Measurements from ENCODE around the gene SEMA7A. TPM values are rescaled to one million over a fixed set of nuclear protein-coding genes. Genes with fewer than 3 reads are reported as not detected.

Gene SEMA7A
- total RNA-seq, 4 donors from 2014 or later = 0.20 to 5.6 (median 3.1) TPM

- H3K9me3 ChIP-seq = no peaks in the 10 kb centered on the region
- H3K36me3 ChIP-seq = no peaks in the 10 kb centered on the region
- H3K4me3 ChIP-seq = peak overlapping the region in 2 of 4 donors; percentile 52 to 70
- intact Hi-C loops (cut with DNase I; ENCODE audit: low total_unique reads) (no loop called here), in situ Hi-C loops (cut with MboI; ENCODE audit: low pct_ligation_motif_present in 1 of 4, low pct_unique_long_range_greater_than_20kb in 1 of 4, low sequenced_read_pairs in 3 of 4) (loop anchor here in 2 of 4 donors (25.0 kb wide), 1 partner anchor 388 kb away; no protein-coding TSS in a partner anchor)
- H3K27me3 ChIP-seq = peaks cover 8% of the 10 kb centered on the region
- H3K27ac ChIP-seq = no peak overlapping the region
- 0 to 22% methylated on average over 2 to 11 of the region's 11 CpGs for WGBS, 2 donors (ENCODE audit: low coverage in 1 of 2)
- H3K4me1 ChIP-seq = peaks cover 9 to 19% (median 13%) of the 10 kb centered on the region in 4 donors
- TF ChIP-seq EP300 (IDR thresholded peaks at IDR 0.05; ENCODE audit: low read depth) (no peak), CTCF (IDR thresholded peaks at IDR 0.05) (no peak), POLR2A (IDR thresholded peaks at IDR 0.05) (no peak), POLR2AphosphoS5 (IDR thresholded peaks at IDR 0.05) (no peak)
- no peak for DNase-seq
Measured at GRCh38 chr15:74374648-74375302, 59.0 kb downstream of the SEMA7A start.

DNA sequence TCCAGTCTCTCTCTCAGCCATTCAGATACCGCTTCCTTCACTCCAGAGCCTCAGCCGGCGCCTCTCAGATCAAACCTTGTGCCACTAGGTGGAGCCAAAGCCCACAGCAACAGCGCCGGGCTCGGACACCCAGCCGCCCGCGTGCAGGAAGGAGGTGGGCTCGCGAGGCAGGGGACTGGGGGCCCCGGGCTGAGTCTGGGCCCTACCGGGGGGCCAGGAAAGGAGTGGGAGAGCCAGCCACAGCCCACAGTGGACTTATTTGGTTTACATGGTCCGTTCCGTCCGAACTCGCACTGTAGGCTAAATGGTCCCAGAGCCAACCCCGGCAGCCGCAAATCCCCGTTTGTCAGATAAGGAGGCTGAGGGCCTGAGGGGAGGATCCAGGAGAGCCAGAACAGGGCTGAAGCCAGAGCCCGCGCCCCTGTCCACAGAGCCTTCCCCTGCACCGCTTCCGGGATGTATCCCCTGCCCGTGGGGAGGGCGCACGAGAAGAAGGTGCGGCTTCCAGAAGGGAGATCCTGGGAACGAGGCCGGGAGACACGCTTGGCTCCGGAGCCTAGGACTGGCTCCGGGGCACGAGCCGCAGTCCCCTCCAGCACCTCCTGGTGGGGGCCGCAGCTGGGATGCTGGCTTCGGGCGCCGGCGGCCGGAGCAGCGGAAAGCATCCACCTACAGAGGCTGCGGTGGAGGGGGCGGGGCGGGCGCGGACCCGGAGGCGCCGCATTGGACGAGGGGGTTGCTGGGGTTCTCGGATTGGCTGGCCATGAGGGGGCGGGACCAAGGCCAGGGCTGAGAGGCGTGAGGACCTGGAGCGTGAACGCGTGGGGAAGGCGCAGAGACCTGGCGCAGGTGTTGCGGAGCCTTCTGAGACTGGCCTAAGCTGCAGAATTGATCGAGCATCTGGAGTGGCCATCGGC, 59.8 kb downstream of the SEMA7A start:
- TF ChIP-seq CTCF (IDR thresholded peaks at IDR 0.05) = peak; percentile 80 to 93 (median 83)
- no peak for TF ChIP-seq POLR2A (IDR thresholded peaks at IDR 0.05)
- Histone ChIP-seq H3K36me3 (no peaks in the 10 kb centered on the region), H3K27me3 (peaks cover 13% of the 10 kb centered on the region), H3K9me3 (no peaks in the 10 kb centered on the region), H3K27ac (peak overlapping the region; percentile 33 to 57 (median 46)), H3K4me1 (peaks cover 9 to 19% (median 13%) of the 10 kb centered on the region in 4 donors), H3K4me3 (peak overlapping the region; percentile 38 to 70 (median 47))
- in situ Hi-C loops (cut with MboI; ENCODE audit: low pct_ligation_motif_present in 1 of 4, low pct_unique_long_range_greater_than_20kb in 1 of 4, low sequenced_read_pairs in 3 of 4) = no loop called here
- intact Hi-C loops (cut with DNase I; ENCODE audit: low total_unique reads) = no loop called here
- WGBS, 2 donors (ENCODE audit: low coverage in 1 of 2) = 1% methylated on average over 47 of the region's 62 CpGs; no CpG with 5 or more reads in 1 of the 2 donors
- DNase-seq = peak; percentile 95

DNA sequence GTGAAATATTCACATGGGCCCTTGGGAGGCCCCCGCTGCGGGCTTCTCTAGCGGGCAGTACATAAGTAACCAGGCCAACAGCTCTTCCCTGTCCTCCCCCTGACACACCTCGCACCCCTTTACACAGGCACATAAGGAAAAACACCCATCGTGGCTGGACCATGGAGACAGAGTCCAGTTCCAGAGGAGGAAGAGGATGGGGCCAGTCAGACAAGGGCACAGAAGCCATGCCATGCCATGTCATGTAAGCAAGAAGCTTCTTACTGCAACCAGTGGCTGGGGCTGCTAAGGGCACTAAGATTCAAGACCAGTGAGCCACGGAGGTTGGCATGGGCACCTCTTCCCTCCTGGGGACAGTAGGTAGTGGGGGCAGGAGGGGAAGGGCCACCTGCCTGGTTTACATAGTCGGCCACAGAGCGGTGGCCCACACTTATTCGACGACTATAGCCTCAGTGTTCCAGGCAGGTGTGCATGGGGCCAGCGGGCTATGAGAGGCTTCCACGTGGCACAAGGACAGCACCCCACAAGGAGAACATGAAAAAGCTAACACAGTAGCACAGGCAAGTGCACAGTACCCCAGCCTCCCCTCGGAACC, 60.6 kb downstream of the SEMA7A start:
- Histone ChIP-seq H3K4me3 (no peak overlapping the region), H3K27me3 (peaks cover 18% of the 10 kb centered on the region), H3K36me3 (no peaks in the 10 kb centered on the region), H3K4me1 (peaks cover 9 to 19% (median 13%) of the 10 kb centered on the region in 4 donors), H3K27ac (no peak overlapping the region), H3K9me3 (no peaks in the 10 kb centered on the region)
- TF ChIP-seq CTCF (IDR thresholded peaks at IDR 0.05) (no peak), POLR2AphosphoS5 (IDR thresholded peaks at IDR 0.05) (no peak), POLR2A (IDR thresholded peaks at IDR 0.05) (no peak), EP300 (IDR thresholded peaks at IDR 0.05; ENCODE audit: low read depth) (no peak)
- DNase-seq = no peak
- intact Hi-C loops (cut with DNase I; ENCODE audit: low total_unique reads) = no loop called here
- in situ Hi-C loops (cut with MboI; ENCODE audit: low pct_ligation_motif_present in 1 of 4, low pct_unique_long_range_greater_than_20kb in 1 of 4, low sequenced_read_pairs in 3 of 4) = no loop called here
- WGBS, 2 donors (ENCODE audit: low coverage in 1 of 2) = 46 to 81% methylated on average over 4 to 13 of the region's 13 CpGs

- intact Hi-C loops (cut with DNase I; ENCODE audit: low total_unique reads) (no loop called here), in situ Hi-C loops (cut with MboI; ENCODE audit: low pct_ligation_motif_present in 1 of 4, low pct_unique_long_range_greater_than_20kb in 1 of 4, low sequenced_read_pairs in 3 of 4) (no loop called here)
- Histone ChIP-seq H3K27me3 (peaks cover 44% of the 10 kb centered on the region), H3K9me3 (no peaks in the 10 kb centered on the region), H3K4me3 (no peak overlapping the region), H3K36me3 (no peaks in the 10 kb centered on the region), H3K27ac (no peak overlapping the region), H3K4me1 (peaks cover 12 to 29% (median 24%) of the 10 kb centered on the region in 4 donors)
- TF ChIP-seq POLR2A (IDR thresholded peaks at IDR 0.05) (no peak), EP300 (IDR thresholded peaks at IDR 0.05; ENCODE audit: low read depth) (no peak), CTCF (IDR thresholded peaks at IDR 0.05) (no peak), POLR2AphosphoS5 (IDR thresholded peaks at IDR 0.05) (no peak)
- no peak for DNase-seq
- WGBS, 2 donors (ENCODE audit: low coverage in 1 of 2) = 83 to 100% methylated on average over 1 to 5 of the region's 5 CpGs
Measured at GRCh38 chr15:74370471-74370870, 63.3 kb downstream of the SEMA7A start.

All from transverse colon (tissue), 4 donors.